Right atrium auricular region (tissue), 2 donors: ENCODE results near the gene CCDC148. TPM values are rescaled to one million over a fixed set of nuclear protein-coding genes. Genes with fewer than 3 reads are reported as not detected.

ENCODE experiments used
- DNase-seq: peaks from one replicate; pipeline ENCODE4 v3.0.0-alpha.2; 2019; ENCODE audit warnings: low spot score
- H3K27ac ChIP-seq, 2 donors: fragments of 200-600 bp; sonication (generic); 1 replicate in 1 of 2; 2 replicates in 1 of 2; pipeline ENCODE4 v1.5.1; 2016 to 2019
- H3K27me3 ChIP-seq, 2 donors: fragments of 200-600 bp; sonication (generic); one replicate each; pipeline versions ENCODE4 v1.5.1 to v1.6.0; 2017 to 2019
- H3K36me3 ChIP-seq: fragments of 200-600 bp; sonication (generic); one replicate; pipeline ENCODE4 v1.5.1; 2016
- H3K4me1 ChIP-seq, 2 donors: fragments of 200-600 bp; sonication (generic); one replicate each; pipeline versions ENCODE4 v1.5.1 to v1.6.0; 2017 to 2019
- H3K4me3 ChIP-seq, 2 donors: fragments of 200-600 bp; sonication (generic); 1 replicate in 1 of 2; 2 replicates in 1 of 2; pipeline ENCODE4 v1.5.1; 2017 to 2019; ENCODE audit warnings: mild to moderate bottlenecking in 1 of 2, moderate library complexity in 1 of 2
- H3K9me3 ChIP-seq, 2 donors: fragments of 200-600 bp; sonication (generic); one replicate each; pipeline ENCODE4 v1.5.1; 2019
- CTCF ChIP-seq, 2 donors: fragments of 200-600 bp; sonication (generic); IDR thresholded peaks; one replicate each; pipeline ENCODE4 v1.5.1; 2019; ENCODE audit warnings: antibody characterized with exemption in 2 of 2
- total RNA-seq, 2 donors: library from RNA; depleted of rRNA; stranded (reverse); fragments of >200 nt; gene quantifications; one replicate each; pipeline ENCODE4 v1.1.0, GENCODE V29; 2016

The CCDC148 gene
- total RNA-seq, 2 donors from 2014 or later, result 0.20 to 1.1 TPM

GRCh38 chr2:158385646-158386045, 70.9 kb downstream of the CCDC148 start:
- no peak overlapping the region for H3K27ac ChIP-seq
- no peak for DNase-seq
- H3K4me3 ChIP-seq, result no peak overlapping the region
- H3K36me3 ChIP-seq, result no peaks in the 10 kb centered on the region
- no peaks in the 10 kb centered on the region for H3K27me3 ChIP-seq
- no peaks in the 10 kb centered on the region for H3K4me1 ChIP-seq
- H3K9me3 ChIP-seq, result peaks cover 0 to 6% of the 10 kb centered on the region in 2 donors
- TF ChIP-seq CTCF (IDR thresholded peaks at IDR 0.05), result no peak

- H3K9me3 ChIP-seq, result peaks cover 0 to 6% of the 10 kb centered on the region in 2 donors
- H3K27ac ChIP-seq, result no peak overlapping the region
- no peaks in the 10 kb centered on the region for H3K36me3 ChIP-seq
- no peak for DNase-seq
- TF ChIP-seq CTCF (IDR thresholded peaks at IDR 0.05), result no peak
- no peak overlapping the region for H3K4me3 ChIP-seq
- H3K27me3 ChIP-seq, result no peaks in the 10 kb centered on the region
- no peaks in the 10 kb centered on the region for H3K4me1 ChIP-seq
Measured at GRCh38 chr2:158381978-158382377, 74.6 kb downstream of the CCDC148 start.

DNA sequence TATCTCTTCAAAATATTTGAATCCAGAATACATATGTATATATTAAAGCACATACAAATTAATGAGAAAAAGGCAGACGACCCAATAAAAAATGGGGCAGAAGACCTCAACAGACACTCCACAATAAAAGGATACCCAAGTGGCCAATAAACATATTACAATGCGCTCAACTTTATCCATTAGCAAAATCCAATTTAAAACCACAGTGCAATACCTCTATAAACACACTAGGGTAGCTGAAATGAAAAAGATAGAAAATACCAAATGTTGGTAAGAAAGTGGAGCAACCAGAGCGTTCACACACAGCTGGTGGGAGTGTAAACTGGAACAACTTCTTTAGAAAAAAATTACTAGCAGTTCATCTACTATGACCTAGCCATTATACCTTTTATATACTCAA, 75.3 kb downstream of the CCDC148 start:
- no peaks in the 10 kb centered on the region for H3K36me3 ChIP-seq
- DNase-seq, result no peak
- H3K9me3 ChIP-seq, result peaks cover 0 to 6% of the 10 kb centered on the region in 2 donors
- no peaks in the 10 kb centered on the region for H3K4me1 ChIP-seq
- no peaks in the 10 kb centered on the region for H3K27me3 ChIP-seq
- H3K27ac ChIP-seq, result no peak overlapping the region
- no peak for TF ChIP-seq CTCF (IDR thresholded peaks at IDR 0.05)
- H3K4me3 ChIP-seq, result no peak overlapping the region

- DNase-seq, result no peak
- Histone ChIP-seq H3K9me3 (peaks cover 0 to 6% of the 10 kb centered on the region in 2 donors), H3K27ac (no peak overlapping the region), H3K4me3 (no peak overlapping the region), H3K27me3 (no peaks in the 10 kb centered on the region), H3K4me1 (no peaks in the 10 kb centered on the region), H3K36me3 (no peaks in the 10 kb centered on the region)
- no peak for TF ChIP-seq CTCF (IDR thresholded peaks at IDR 0.05)
Measured at GRCh38 chr2:158380746-158381145, 75.8 kb downstream of the CCDC148 start.

DNA sequence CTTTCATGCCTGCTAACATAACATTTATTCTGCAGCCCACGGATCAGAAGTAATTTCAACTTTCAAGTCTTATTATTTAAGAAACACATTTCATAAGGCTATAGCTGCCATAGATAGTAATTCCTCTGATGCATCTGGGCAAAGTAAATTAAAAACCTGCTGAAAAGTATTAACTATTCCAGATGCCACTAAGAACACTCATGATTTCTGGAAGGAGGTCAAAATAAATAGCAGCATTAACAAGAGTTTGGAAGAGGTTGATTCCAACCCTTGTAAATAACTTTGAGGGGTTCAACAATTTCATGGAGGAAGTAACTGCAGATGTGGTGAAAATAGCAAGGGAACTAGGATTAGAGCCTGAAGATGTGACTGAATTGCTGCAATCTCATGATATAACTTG, 77.6 kb downstream of the CCDC148 start:
- no peak for TF ChIP-seq CTCF (IDR thresholded peaks at IDR 0.05)
- no peak overlapping the region for H3K27ac ChIP-seq
- no peaks in the 10 kb centered on the region for H3K27me3 ChIP-seq
- H3K4me1 ChIP-seq, result no peaks in the 10 kb centered on the region
- H3K9me3 ChIP-seq, result peaks cover 0 to 6% of the 10 kb centered on the region in 2 donors
- no peak overlapping the region for H3K4me3 ChIP-seq
- no peak for DNase-seq
- no peaks in the 10 kb centered on the region for H3K36me3 ChIP-seq

DNA sequence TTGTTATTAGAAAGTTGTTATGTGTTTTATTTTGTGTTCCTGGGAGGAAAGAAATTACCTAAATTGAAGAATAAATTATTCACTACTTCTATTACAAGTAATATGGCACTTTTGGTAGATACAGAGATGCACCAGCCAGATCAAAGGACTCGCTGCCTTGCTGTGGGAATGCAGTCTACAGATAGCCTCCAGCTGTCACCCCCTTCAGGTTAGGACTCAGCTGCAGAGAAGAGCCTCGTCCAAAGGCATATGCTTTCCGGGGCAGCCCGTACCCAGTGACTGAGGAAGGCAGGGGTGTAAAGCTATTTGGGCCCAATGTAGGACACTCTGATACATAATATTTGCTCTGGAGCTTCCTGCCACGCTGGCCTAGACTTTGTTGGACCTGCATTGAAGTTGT, 90.2 kb downstream of the CCDC148 start:
- H3K36me3 ChIP-seq, result no peaks in the 10 kb centered on the region
- no peak overlapping the region for H3K27ac ChIP-seq
- H3K4me1 ChIP-seq, result no peaks in the 10 kb centered on the region
- DNase-seq, result no peak
- TF ChIP-seq CTCF (IDR thresholded peaks at IDR 0.05), result no peak
- H3K4me3 ChIP-seq, result no peak overlapping the region
- H3K27me3 ChIP-seq, result no peaks in the 10 kb centered on the region
- H3K9me3 ChIP-seq, result peaks cover 0 to 7% of the 10 kb centered on the region in 2 donors
